Glomerular visceral epithelial cell (primary cell): ENCODE measurements around the gene NID1.
"Not testable (repeated sequence)": the region's sequence is repeated elsewhere in the genome, so short reads cannot be mapped to it uniquely, and the experiment has no call there.

ENCODE experiments used
- DNase-seq: peaks from one replicate; pipeline ENCODE4 v3.0.0-alpha.2; 2016; ENCODE audit errors: extremely low spot score

The NID1 gene

GRCh38 chr1:235938709-235939479 lies 126.0 kb downstream of the NID1 start:
- no peak for DNase-seq

- DNase-seq: no peak
Measured at GRCh38 chr1:235937123-235937522, 127.8 kb downstream of the NID1 start.

GRCh38 chr1:235935235-235936225 lies 129.4 kb downstream of the NID1 start:
- no peak for DNase-seq

- no peak for DNase-seq
Measured at GRCh38 chr1:235933766-235934116, 131.1 kb downstream of the NID1 start.

GRCh38 chr1:235933017-235933765 lies 131.7 kb downstream of the NID1 start:
- DNase-seq: no peak

GRCh38 chr1:235932090-235932510 lies 132.8 kb downstream of the NID1 start:
- DNase-seq: no peak

- no peak for DNase-seq
Measured at GRCh38 chr1:235931171-235931738, 133.6 kb downstream of the NID1 start.

- DNase-seq: no peak
Measured at GRCh38 chr1:235930543-235930942, 134.3 kb downstream of the NID1 start.

- no peak for DNase-seq
Measured at GRCh38 chr1:235929216-235929615, 135.7 kb downstream of the NID1 start.

- DNase-seq: no peak
Measured at GRCh38 chr1:235928197-235928596, 136.7 kb downstream of the NID1 start.

- not testable (repeated sequence) for DNase-seq
Measured at GRCh38 chr1:235927551-235927950, 137.3 kb downstream of the NID1 start.
